NB4 (cell line): Measurements from ENCODE around the gene ZER1.

Experiments
- POLR2A ChIP-seq: IDR thresholded peaks from 2 replicates; pipeline ENCODE4 v1.6.1; 2011; ENCODE audit warnings: mild to moderate bottlenecking; ENCODE audit not compliant: insufficient read length; ENCODE audit errors: extremely low read depth
- TF ChIP-seq, protein P1 (sequence below): IDR thresholded peaks from one replicate; pipeline ENCODE4 v1.5.1; 2012; ENCODE audit warnings: low read depth, low read length
- TF ChIP-seq, protein P2 (sequence below): IDR thresholded peaks from 2 replicates; pipeline ENCODE4 v1.6.1; 2011; ENCODE audit warnings: low read depth, low read length

DNA sequence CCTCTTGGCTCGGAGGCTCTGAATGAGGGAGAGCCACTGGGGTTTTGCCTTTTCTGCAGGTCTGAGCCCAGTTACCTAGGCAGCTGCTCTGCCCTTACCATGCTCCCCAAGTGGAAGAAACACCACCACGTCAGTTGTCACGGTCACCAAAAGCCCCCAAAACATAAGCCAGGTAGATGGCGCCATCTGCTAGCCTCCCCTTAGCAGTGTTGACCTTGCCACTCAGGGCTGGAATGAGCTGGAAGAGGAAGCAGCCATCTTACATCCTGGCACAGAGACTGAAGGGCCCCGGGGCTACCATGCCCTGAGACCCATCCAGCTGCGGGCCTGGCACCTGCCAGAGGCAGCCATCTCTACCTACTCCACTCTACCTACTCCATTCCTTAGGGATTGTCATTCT lies 7.4 kb downstream of the ZER1 start:
- TF ChIP-seq, protein P1, sequence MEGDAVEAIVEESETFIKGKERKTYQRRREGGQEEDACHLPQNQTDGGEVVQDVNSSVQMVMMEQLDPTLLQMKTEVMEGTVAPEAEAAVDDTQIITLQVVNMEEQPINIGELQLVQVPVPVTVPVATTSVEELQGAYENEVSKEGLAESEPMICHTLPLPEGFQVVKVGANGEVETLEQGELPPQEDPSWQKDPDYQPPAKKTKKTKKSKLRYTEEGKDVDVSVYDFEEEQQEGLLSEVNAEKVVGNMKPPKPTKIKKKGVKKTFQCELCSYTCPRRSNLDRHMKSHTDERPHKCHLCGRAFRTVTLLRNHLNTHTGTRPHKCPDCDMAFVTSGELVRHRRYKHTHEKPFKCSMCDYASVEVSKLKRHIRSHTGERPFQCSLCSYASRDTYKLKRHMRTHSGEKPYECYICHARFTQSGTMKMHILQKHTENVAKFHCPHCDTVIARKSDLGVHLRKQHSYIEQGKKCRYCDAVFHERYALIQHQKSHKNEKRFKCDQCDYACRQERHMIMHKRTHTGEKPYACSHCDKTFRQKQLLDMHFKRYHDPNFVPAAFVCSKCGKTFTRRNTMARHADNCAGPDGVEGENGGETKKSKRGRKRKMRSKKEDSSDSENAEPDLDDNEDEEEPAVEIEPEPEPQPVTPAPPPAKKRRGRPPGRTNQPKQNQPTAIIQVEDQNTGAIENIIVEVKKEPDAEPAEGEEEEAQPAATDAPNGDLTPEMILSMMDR, result peak; percentile 7
- TF ChIP-seq POLR2A, result no peak
- TF ChIP-seq, protein P2, sequence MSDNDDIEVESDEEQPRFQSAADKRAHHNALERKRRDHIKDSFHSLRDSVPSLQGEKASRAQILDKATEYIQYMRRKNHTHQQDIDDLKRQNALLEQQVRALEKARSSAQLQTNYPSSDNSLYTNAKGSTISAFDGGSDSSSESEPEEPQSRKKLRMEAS, result no peak
